HepG2 (cell line): ENCODE results near the gene KIAA0930. TPM values are rescaled to one million over a fixed set of nuclear protein-coding genes. Genes with fewer than 3 reads are reported as not detected.

Experiments
- CBX2 ChIP-seq, 2 experiments: fragments of 200-600 bp in 1 of 2; sonication (generic); formaldehyde crosslinking in 1 of 2; IDR thresholded peaks; 2 replicates each; pipeline versions ENCODE4 v1.7.0 to v1.8.1; 2018 to 2022; ENCODE audit warnings: low read depth in 2 of 2, low read length in 1 of 2, mild to moderate bottlenecking in 1 of 2, missing genetic modification reagents in 1 of 2
- HOXA9 ChIP-seq: sonication (generic); formaldehyde crosslinking; IDR thresholded peaks from 2 replicates; pipeline ENCODE4 v1.8.1; 2022; ENCODE audit warnings: missing genetic modification reagents, mild to moderate bottlenecking, moderate library complexity, borderline replicate concordance
- IRX3 ChIP-seq: sonication (generic); formaldehyde crosslinking; IDR thresholded peaks from 2 replicates; pipeline ENCODE4 v1.8.1; 2023; ENCODE audit warnings: mild to moderate bottlenecking, low read depth, missing genetic modification reagents, borderline replicate concordance
- NFKB2 ChIP-seq: sonication (generic); formaldehyde crosslinking; IDR thresholded peaks from 2 replicates; pipeline ENCODE4 v1.4.0; 2020; ENCODE audit warnings: missing genetic modification reagents, borderline replicate concordance
- ZNF180 ChIP-seq: sonication (generic); formaldehyde crosslinking; IDR thresholded peaks from 2 replicates; pipeline ENCODE4 v1.4.0; 2020; ENCODE audit warnings: low read depth, missing genetic modification reagents, borderline replicate concordance
- ZNF230 ChIP-seq: sonication (generic); formaldehyde crosslinking; IDR thresholded peaks from 2 replicates; pipeline ENCODE4 v1.4.0; 2020; ENCODE audit warnings: mild to moderate bottlenecking, missing genetic modification reagents
- ZNF296 ChIP-seq: sonication (generic); formaldehyde crosslinking; conservative IDR thresholded peaks from 2 replicates; pipeline ENCODE4 v1.5.0; 2020; ENCODE audit warnings: mild to moderate bottlenecking, missing genetic modification reagents
- ZNF468 ChIP-seq: sonication (generic); formaldehyde crosslinking; IDR thresholded peaks from 2 replicates; pipeline ENCODE4 v1.8.0; 2022; ENCODE audit warnings: mild to moderate bottlenecking, moderate library complexity, missing genetic modification reagents
- ZNF761 ChIP-seq: sonication (generic); formaldehyde crosslinking; conservative IDR thresholded peaks from 2 replicates; pipeline ENCODE4 v1.4.0; 2020; ENCODE audit warnings: mild to moderate bottlenecking, missing genetic modification reagents
- ZNF766 ChIP-seq: sonication (generic); formaldehyde crosslinking; IDR thresholded peaks from 2 replicates; pipeline ENCODE4 v1.5.0; 2020; ENCODE audit warnings: missing genetic modification reagents, borderline replicate concordance
- polyA plus RNA-seq, 8 experiments: library from polyadenylated mRNA; depleted of rRNA in 3 of 8; stranded (reverse) in 7 of 8; unstranded in 1 of 8; fragments of >200 nt; fragmentation: Illumina TruSeq in 4 of 8; extraction: Trizol in 4 of 8; gene quantifications; 2 replicates each; pipeline versions ENCODE4 v1.2.1 to v1.2.3, GENCODE V29; 2011 to 2016; ENCODE audit warnings: low read depth in 4 of 8, missing spikeins in 1 of 8, mixed read lengths in 1 of 8; ENCODE audit not compliant: insufficient read depth in 1 of 8
- total RNA-seq, 5 experiments: library from RNA; depleted of rRNA; stranded (reverse); fragments of >200 nt; fragmentation: Illumina TruSeq; extraction: Trizol; gene quantifications; 2 replicates each; pipeline ENCODE4 v1.2.3, GENCODE V29; 2016; ENCODE audit warnings: low read depth in 1 of 5
- TF ChIP-seq, protein P1 (sequence below): sonication (generic); formaldehyde crosslinking; IDR thresholded peaks from 2 replicates; pipeline ENCODE4 v1.4.0; 2020; ENCODE audit warnings: missing genetic modification reagents
- TF ChIP-seq, protein P2 (sequence below), 2 experiments: IDR thresholded peaks; 2 replicates each; pipeline ENCODE4 v1.6.1; 2011 to 2012; ENCODE audit warnings: low read length in 2 of 2, borderline replicate concordance in 1 of 2, low read depth in 1 of 2, mild to moderate bottlenecking in 1 of 2, moderate library complexity in 1 of 2
- TF ChIP-seq, protein P3 (sequence below): IDR thresholded peaks from 2 replicates; pipeline ENCODE4 v1.6.1; 2012; ENCODE audit warnings: low read depth, low read length, improper control_type of control experiment

The KIAA0930 gene
- total and polyA plus RNA-seq, 2 of the 13 experiments (the other 11 are each of a cell fraction or from before 2014, with no cell fraction given), result 27.0 to 38.2 TPM

GRCh38 chr22:45216133-45217003 is 24.3 kb downstream of the KIAA0930 start (continued):
- TF ChIP-seq CBX2 (IDR thresholded peaks at IDR 0.05; ENCODE audit: low read depth, low read length) (no peak), CBX2 (CRISPR knock-in tag; IDR thresholded peaks at IDR 0.05; ENCODE audit: low read depth) (no peak), ZNF468 (CRISPR knock-in tag) (no peak), NFKB2 (CRISPR knock-in tag) (no peak), ZNF761 (CRISPR knock-in tag) (no peak), ZNF296 (CRISPR knock-in tag) (no peak), ZNF180 (no peak), IRX3 (CRISPR knock-in tag) (no peak), ZNF230 (CRISPR knock-in tag) (no peak), ZNF766 (CRISPR knock-in tag) (no peak), HOXA9 (CRISPR knock-in tag) (0 out of 2 replicates have a peak, but pooled peaks have one; percentile 22)
- TF ChIP-seq, protein P1, sequence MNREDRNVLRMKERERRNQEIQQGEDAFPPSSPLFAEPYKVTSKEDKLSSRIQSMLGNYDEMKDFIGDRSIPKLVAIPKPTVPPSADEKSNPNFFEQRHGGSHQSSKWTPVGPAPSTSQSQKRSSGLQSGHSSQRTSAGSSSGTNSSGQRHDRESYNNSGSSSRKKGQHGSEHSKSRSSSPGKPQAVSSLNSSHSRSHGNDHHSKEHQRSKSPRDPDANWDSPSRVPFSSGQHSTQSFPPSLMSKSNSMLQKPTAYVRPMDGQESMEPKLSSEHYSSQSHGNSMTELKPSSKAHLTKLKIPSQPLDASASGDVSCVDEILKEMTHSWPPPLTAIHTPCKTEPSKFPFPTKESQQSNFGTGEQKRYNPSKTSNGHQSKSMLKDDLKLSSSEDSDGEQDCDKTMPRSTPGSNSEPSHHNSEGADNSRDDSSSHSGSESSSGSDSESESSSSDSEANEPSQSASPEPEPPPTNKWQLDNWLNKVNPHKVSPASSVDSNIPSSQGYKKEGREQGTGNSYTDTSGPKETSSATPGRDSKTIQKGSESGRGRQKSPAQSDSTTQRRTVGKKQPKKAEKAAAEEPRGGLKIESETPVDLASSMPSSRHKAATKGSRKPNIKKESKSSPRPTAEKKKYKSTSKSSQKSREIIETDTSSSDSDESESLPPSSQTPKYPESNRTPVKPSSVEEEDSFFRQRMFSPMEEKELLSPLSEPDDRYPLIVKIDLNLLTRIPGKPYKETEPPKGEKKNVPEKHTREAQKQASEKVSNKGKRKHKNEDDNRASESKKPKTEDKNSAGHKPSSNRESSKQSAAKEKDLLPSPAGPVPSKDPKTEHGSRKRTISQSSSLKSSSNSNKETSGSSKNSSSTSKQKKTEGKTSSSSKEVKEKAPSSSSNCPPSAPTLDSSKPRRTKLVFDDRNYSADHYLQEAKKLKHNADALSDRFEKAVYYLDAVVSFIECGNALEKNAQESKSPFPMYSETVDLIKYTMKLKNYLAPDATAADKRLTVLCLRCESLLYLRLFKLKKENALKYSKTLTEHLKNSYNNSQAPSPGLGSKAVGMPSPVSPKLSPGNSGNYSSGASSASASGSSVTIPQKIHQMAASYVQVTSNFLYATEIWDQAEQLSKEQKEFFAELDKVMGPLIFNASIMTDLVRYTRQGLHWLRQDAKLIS (CRISPR knock-in tag), result no peak
- TF ChIP-seq, protein P2, sequence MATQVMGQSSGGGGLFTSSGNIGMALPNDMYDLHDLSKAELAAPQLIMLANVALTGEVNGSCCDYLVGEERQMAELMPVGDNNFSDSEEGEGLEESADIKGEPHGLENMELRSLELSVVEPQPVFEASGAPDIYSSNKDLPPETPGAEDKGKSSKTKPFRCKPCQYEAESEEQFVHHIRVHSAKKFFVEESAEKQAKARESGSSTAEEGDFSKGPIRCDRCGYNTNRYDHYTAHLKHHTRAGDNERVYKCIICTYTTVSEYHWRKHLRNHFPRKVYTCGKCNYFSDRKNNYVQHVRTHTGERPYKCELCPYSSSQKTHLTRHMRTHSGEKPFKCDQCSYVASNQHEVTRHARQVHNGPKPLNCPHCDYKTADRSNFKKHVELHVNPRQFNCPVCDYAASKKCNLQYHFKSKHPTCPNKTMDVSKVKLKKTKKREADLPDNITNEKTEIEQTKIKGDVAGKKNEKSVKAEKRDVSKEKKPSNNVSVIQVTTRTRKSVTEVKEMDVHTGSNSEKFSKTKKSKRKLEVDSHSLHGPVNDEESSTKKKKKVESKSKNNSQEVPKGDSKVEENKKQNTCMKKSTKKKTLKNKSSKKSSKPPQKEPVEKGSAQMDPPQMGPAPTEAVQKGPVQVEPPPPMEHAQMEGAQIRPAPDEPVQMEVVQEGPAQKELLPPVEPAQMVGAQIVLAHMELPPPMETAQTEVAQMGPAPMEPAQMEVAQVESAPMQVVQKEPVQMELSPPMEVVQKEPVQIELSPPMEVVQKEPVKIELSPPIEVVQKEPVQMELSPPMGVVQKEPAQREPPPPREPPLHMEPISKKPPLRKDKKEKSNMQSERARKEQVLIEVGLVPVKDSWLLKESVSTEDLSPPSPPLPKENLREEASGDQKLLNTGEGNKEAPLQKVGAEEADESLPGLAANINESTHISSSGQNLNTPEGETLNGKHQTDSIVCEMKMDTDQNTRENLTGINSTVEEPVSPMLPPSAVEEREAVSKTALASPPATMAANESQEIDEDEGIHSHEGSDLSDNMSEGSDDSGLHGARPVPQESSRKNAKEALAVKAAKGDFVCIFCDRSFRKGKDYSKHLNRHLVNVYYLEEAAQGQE (IDR thresholded peaks at IDR 0.05; ENCODE audit: borderline replicate concordance in 1 of 2, low read depth in 1 of 2, low read length in 2 of 2), result peak; percentile 56 to 87
- TF ChIP-seq, protein P3, sequence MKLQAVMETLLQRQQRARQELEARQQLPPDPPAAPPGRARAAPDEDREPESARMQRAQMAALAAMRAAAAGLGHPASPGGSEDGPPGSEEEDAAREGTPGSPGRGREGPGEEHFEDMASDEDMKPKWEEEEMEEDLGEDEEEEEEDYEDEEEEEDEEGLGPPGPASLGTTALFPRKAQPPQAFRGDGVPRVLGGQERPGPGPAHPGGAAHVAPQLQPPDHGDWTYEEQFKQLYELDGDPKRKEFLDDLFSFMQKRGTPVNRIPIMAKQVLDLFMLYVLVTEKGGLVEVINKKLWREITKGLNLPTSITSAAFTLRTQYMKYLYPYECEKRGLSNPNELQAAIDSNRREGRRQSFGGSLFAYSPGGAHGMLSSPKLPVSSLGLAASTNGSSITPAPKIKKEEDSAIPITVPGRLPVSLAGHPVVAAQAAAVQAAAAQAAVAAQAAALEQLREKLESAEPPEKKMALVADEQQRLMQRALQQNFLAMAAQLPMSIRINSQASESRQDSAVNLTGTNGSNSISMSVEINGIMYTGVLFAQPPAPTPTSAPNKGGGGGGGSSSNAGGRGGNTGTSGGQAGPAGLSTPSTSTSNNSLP, result no peak
- TF ChIP-seq, all 625 proteins: peak for 6
